GM12873 (cell line): ENCODE measurements around the gene ZNF573.

ENCODE experiments used
- CTCF ChIP-seq: IDR thresholded peaks from 2 replicates; pipeline ENCODE4 v1.5.1; 2012; ENCODE audit warnings: low read depth, mild to moderate bottlenecking, moderate library complexity, low read length, control low read depth; ENCODE audit not compliant: insufficient read depth; ENCODE audit errors: missing control alignments

ZNF573 gene

GRCh38 chr19:37716140-37716539, 63.2 kb downstream of the ZNF573 start:
- no peak for TF ChIP-seq CTCF

GRCh38 chr19:37706052-37706605, 73.3 kb downstream of the ZNF573 start:
- TF ChIP-seq CTCF, result no peak

DNA sequence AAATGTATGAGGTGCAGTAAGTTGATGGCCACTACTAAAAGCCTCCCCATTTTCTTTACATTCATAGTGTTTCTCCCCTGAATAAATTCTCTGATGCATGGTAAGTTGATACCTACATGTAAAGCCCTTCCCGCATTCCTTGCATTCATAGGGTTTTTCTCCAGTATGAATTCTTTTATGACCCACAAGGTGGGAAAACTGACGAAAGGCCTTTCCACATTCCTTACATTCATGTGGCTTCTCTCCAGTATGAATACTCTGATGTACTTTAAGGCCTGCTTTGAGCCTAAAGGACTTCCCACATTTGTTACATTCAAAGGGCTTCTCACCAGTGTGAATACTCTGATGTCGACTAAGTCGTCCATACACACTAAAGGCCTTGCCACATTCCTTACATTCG, 80.3 kb downstream of the ZNF573 start:
- no peak for TF ChIP-seq CTCF

DNA sequence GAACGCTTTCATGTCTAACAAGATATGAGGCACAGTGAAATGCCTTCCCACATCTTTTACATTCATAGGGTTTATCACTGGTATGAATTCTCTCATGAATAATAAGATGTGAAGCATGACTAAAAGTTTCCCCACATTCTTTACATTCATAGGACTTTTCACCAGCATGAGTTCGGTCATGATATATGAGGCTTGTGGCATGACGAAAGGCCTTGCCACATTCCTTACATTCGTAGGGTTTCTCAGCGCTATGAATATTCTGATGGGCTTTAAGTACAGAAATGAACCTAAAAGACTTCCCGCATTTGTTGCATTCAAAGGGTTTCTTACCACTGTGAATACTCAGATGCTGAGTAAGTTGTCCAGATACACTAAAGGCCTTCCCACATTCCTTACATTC, 81.2 kb downstream of the ZNF573 start:
- no peak for TF ChIP-seq CTCF

- TF ChIP-seq CTCF, result no peak
These were observed 84.1 kb downstream of the ZNF573 start for GRCh38 chr19:37695144-37695899.

- TF ChIP-seq CTCF, result no peak
These were observed 86.3 kb downstream of the ZNF573 start for GRCh38 chr19:37692956-37693620.

GRCh38 chr19:37691881-37692504, 87.4 kb downstream of the ZNF573 start:
- peak; percentile 1 for TF ChIP-seq CTCF
